DMS79 (cell line): ENCODE measurements around the gene CELSR1.
"Not testable (repeated sequence)": the region's sequence is repeated elsewhere in the genome, so short reads cannot be mapped to it uniquely, and the experiment has no call there.

Experiments used
- DNase-seq: peaks from one replicate; lab custom pipeline; 2025; lab: John Stamatoyannopoulos, UW

CELSR1 gene

DNA sequence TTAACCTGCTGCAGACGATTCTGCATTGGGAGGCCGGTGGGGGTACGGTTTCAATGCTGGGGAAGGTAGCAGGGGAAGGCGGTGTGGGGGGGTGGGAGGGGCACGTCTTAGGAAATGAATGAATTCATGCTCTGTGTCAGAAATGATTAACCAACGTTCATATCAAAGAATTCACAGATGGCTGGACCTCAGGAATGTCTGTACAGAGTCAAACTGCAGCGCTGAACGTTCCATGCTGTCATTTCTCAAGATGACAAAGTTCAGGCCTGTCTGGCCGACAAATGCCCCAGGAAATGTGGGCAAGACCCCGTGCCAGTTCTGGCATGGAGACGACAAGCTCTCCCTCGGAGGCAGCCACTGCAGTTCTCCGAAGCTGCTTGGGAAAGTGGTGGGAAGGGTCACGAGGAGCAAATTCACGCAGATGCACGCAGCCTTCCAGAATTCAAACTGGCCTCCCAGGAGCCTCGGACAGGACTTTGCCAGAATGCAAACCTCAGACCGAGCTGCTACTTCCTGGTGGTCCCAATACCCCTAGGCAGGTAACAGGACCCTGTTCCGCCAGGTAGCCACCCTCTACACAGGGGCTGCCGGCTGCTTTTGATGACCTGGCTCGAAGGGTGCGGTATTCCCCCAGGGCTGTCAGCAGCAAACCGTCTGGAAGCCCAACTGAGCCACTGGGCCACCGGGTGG, 120.4 kb downstream of the CELSR1 start:
- no peak for DNase-seq

GRCh38 chr22:46416520-46416871, 120.9 kb downstream of the CELSR1 start:
- no peak for DNase-seq

- no peak for DNase-seq
These were observed 121.5 kb downstream of the CELSR1 start for GRCh38 chr22:46415776-46416519.

- no peak for DNase-seq
These were observed 122.7 kb downstream of the CELSR1 start for GRCh38 chr22:46414704-46415103.

- no peak for DNase-seq
These were observed 123.6 kb downstream of the CELSR1 start for GRCh38 chr22:46413725-46414379.

DNA sequence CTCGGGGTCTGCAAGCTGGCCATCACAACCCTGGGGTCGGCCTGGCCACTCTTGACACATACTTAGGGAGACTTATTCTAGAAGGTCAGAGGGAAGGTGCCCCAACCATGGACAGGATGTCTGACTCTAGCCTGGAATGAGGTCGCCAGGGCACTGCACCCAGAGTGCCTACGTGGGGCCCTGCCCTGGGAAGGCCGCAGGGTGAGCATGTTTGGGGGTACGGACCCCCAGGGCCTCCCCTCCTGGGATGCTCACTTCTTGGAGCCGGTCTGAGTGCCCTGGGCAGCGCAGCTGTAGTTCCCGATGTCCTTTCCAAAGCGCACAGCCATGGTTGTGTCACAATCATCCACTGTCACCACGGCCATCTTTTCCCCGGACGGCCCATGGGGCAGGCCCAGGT, 126.1 kb downstream of the CELSR1 start:
- no peak for DNase-seq

DNA sequence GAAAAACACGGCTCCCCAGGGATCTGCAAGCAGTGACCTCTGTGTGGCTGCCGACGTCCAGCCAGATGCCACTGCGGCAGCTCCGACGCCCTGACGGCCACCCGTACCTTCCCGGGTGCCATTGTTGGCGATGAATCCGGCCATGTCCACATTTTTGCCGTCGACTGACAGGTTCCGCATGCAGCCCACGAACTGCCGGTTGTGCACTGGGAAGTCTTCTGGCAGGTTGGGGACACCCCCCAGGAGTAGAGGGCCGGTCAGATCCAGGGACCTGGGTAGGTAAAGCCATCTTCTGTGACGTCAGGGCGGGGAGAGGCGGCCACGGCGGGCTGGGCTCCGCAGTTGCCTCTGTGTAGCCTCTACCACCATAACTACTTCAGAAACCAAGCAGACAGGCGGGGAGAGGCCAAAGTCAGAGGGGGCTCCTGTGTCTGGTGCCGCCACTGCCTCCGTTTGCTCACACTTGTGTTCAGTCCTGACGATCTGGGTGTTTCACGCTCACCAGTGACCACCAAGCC, 127.1 kb downstream of the CELSR1 start:
- DNase-seq: no peak

GRCh38 chr22:46409631-46410210, 127.7 kb downstream of the CELSR1 start:
- no peak for DNase-seq

- no peak for DNase-seq
These were observed 128.6 kb downstream of the CELSR1 start for GRCh38 chr22:46408568-46409506.

DNA sequence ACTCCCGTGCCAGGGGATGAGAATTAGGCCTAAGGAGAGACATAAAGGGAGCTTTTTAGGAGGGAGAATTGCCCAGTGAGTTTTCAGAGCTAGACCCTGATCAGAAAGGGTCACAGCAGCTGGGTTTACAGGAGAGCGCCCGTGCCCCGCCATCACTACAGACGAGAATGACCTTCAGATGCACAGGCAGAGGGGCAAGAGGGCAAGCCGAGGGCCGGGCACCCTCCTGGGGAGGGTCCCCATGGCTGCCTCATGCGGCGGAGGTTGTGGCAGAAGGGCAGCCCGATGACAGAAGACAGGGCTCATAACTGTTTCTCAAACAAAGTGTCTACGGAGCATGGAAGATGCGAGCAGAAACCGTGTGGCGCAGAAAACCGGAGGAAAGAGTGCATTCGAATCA, 129.7 kb downstream of the CELSR1 start:
- no peak for DNase-seq

DNA sequence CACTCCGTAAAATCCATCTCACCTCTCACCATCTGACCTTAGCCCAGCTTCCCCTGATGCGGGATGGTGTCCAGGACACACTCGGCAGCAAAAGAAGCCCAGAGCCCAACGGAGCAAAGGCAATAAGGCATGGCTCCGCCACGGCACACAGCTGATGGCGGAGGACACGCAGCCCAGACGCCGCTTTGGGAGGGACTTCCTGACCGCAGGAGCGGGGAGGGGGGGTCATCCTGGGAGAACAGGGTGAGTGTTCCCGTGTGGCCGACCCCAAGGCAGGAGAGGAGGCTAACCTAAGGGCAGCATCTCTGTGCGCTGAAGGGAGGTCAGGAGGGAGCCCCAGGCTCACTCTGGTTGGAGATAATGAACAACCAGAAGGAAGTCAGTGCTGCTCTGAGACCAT, 130.6 kb downstream of the CELSR1 start:
- no peak for DNase-seq

DNA sequence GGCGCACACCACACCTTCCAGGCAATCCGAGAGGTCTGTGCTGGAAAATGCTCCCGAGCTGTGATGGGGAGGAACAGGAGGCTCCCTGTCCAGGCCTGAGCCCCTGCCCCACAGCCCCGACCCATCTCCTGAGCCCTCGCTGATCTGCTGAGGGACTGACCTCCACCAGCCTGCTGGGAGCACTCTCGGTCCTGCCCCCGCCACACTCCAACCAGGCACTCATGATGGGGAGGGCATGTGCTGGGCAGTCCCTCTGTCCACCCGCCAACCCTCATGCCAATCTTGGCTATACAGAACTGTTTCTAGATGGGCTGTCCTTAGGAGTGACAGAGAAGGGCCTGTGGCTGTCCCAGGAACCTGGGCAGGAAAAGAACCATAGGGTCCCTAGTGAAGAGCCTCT, 131.1 kb downstream of the CELSR1 start:
- no peak for DNase-seq

- DNase-seq: no peak
These were observed 131.5 kb downstream of the CELSR1 start for GRCh38 chr22:46405901-46406300.

GRCh38 chr22:46403880-46404279, 133.5 kb downstream of the CELSR1 start:
- DNase-seq: not testable (repeated sequence)

- no peak for DNase-seq
These were observed 134.9 kb downstream of the CELSR1 start for GRCh38 chr22:46402505-46402904.

GRCh38 chr22:46401370-46401769, 136.1 kb downstream of the CELSR1 start:
- DNase-seq: peak; percentile 54

- no peak for DNase-seq
These were observed 138.0 kb downstream of the CELSR1 start for GRCh38 chr22:46399251-46400024.

DNA sequence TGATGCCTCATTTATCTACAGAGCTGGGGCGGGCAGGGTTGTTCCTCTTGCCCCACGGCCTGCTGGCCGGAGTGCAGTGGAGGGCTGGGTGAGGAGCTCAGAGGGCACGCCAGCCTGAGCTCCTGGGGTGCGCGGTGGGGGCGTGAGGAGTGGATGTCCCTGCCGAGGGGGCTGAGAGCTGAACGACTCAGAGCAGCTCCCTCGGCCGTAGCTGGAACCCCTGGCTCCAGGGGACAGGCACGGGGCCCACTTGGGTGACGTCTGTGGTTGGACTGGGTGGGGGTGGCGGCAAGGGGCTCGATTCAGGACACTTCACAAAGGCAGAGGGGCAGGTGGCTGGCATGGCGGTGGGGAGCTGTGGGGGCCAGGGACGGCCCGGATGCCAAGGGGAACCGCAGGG, 139.5 kb downstream of the CELSR1 start:
- DNase-seq: no peak

GRCh38 chr22:46397514-46397913, 139.9 kb downstream of the CELSR1 start:
- DNase-seq: no peak

DNA sequence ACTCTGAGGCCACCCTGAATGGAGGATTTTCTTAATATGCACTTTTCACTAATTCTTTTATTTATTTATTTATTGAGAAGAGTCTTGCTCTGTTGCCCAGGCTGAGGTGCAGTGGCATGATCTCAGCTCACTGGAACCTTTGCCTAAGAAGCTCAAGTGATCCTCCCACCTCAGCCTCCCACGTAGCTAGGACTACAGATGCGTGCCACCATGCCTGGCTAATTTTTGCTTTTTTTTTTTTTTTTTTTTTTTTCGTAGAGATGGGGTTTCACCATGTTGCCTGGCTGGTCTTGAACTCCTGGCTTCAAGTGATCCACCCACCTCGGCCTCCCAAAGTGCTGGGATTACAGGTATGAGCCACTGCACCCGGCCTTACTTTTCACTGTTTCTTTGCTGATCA, 140.4 kb downstream of the CELSR1 start:
- DNase-seq: not testable (repeated sequence)

- DNase-seq: no peak
These were observed 142.3 kb downstream of the CELSR1 start for GRCh38 chr22:46395145-46395544.
